D721Med (cell line): Measurements from ENCODE around the gene TMEM52.

Experiments used
- DNase-seq: peaks from one replicate; pipeline ENCODE4 v3.0.0; 2011; ENCODE audit warnings: low spot score; ENCODE audit not compliant: insufficient read length
- FAIRE-seq: peaks from 2 replicates; lab custom pipeline; 2011; peaks lifted over from hg19 to GRCh38; lab: Jason Lieb, UNC
- CTCF ChIP-seq: IDR thresholded peaks from 2 replicates; pipeline ENCODE4 v1.5.1; 2012; ENCODE audit warnings: mild to moderate bottlenecking, control low read depth; ENCODE audit not compliant: insufficient read depth; ENCODE audit errors: missing control alignments

The TMEM52 gene

GRCh38 chr1:1962752-1963151 is 43.7 kb upstream of the TMEM52 start:
- TF ChIP-seq CTCF, result no peak
- FAIRE-seq (no peak), DNase-seq (no peak)

GRCh38 chr1:1960480-1961196 is 41.6 kb upstream of the TMEM52 start:
- TF ChIP-seq CTCF, result no peak
- DNase-seq (no peak), FAIRE-seq (no peak)

- peak; percentile 91 for TF ChIP-seq CTCF
- FAIRE-seq, result no peak
- peak; percentile 80 for DNase-seq
These were observed 40.9 kb upstream of the TMEM52 start for GRCh38 chr1:1959840-1960479.

- DNase-seq (no peak), FAIRE-seq (no peak)
- no peak for TF ChIP-seq CTCF
These were observed 40.4 kb upstream of the TMEM52 start for GRCh38 chr1:1959459-1959839.

GRCh38 chr1:1958071-1958541 is 39.0 kb upstream of the TMEM52 start:
- FAIRE-seq, result no peak
- no peak for TF ChIP-seq CTCF

GRCh38 chr1:1957533-1957961 is 38.5 kb upstream of the TMEM52 start:
- no peak for TF ChIP-seq CTCF
- FAIRE-seq (no peak), DNase-seq (no peak)

More at GRCh38 chr1:1958071-1958541, 39.0 kb upstream of the TMEM52 start:
- DNase-seq, result no peak
